Gastroesophageal sphincter (tissue), 3 donors: ENCODE data around the gene TGFBR3.

Experiments used
- POLR2A ChIP-seq, 2 donors: fragments of 450-650 bp; IDR thresholded peaks; one replicate each; pipeline ENCODE4 v1.6.1; 2017; ENCODE audit warnings: antibody characterized with exemption in 2 of 2, mild to moderate bottlenecking in 2 of 2, moderate library complexity in 1 of 2
- TF ChIP-seq, protein P1 (sequence below), 4 experiments: fragments of 200-600 bp in 2 of 4; fragments of 450-650 bp in 2 of 4; sonication (generic) in 1 of 4; IDR thresholded peaks; one replicate each; pipeline ENCODE4 v1.5.1; 2017 to 2019; ENCODE audit warnings: antibody characterized with exemption in 4 of 4, mild to moderate bottlenecking in 2 of 4, moderate library complexity in 2 of 4

DNA sequence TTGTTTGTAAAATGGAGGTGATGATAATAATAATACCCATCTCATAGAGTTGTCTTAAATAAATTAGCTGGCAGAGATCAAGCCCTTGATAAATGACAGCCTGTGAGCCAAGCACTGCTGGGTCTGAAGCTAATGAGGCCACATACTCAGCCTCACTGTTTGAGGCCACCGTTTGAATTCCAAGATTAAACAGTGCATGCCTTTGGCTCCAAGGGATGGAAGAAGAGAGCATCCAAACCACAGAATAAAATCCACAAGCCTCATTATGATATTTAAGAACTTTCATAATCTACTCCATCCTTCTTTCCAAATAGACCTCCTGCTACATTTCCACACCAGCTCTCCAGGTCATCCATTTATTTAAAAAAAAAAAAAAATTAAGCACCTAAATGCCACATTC, 29.0 kb downstream of the TGFBR3 start:
- TF ChIP-seq, protein P1, sequence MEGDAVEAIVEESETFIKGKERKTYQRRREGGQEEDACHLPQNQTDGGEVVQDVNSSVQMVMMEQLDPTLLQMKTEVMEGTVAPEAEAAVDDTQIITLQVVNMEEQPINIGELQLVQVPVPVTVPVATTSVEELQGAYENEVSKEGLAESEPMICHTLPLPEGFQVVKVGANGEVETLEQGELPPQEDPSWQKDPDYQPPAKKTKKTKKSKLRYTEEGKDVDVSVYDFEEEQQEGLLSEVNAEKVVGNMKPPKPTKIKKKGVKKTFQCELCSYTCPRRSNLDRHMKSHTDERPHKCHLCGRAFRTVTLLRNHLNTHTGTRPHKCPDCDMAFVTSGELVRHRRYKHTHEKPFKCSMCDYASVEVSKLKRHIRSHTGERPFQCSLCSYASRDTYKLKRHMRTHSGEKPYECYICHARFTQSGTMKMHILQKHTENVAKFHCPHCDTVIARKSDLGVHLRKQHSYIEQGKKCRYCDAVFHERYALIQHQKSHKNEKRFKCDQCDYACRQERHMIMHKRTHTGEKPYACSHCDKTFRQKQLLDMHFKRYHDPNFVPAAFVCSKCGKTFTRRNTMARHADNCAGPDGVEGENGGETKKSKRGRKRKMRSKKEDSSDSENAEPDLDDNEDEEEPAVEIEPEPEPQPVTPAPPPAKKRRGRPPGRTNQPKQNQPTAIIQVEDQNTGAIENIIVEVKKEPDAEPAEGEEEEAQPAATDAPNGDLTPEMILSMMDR (IDR thresholded peaks at IDR 0.05) = no peak
- TF ChIP-seq POLR2A (IDR thresholded peaks at IDR 0.05) = no peak
